H9 (cell line): Measurements from ENCODE around the gene LGMN. TPM values are rescaled to one million over a fixed set of nuclear protein-coding genes. Genes with fewer than 3 reads are reported as not detected.

ENCODE experiments used
- DNase-seq: peaks from one replicate; pipeline ENCODE4 v3.0.0-alpha.2; 2017
- H2AFZ ChIP-seq: one replicate; pipeline ENCODE4 v1.6.1; 2013; ENCODE audit warnings: mild to moderate bottlenecking, low read length, control low read depth, moderate library complexity
- H2AK5ac ChIP-seq: 2 replicates; pipeline ENCODE4 v1.6.1; 2013; ENCODE audit warnings: low read length, control low read depth, mixed read lengths; ENCODE audit not compliant: insufficient read length
- H2BK120ac ChIP-seq: one replicate; pipeline ENCODE4 v1.6.1; 2013; ENCODE audit warnings: low read depth, mild to moderate bottlenecking, low read length, control low read depth, inconsistent platforms; ENCODE audit not compliant: poor library complexity, severe bottlenecking
- H2BK12ac ChIP-seq: 2 replicates; pipeline ENCODE4 v1.6.1; 2013; ENCODE audit warnings: low read length, control low read depth, mixed read lengths, low read depth; ENCODE audit not compliant: insufficient read length
- H2BK15ac ChIP-seq: 2 replicates; pipeline ENCODE4 v1.6.1; 2013; ENCODE audit warnings: low read depth, low read length, control low read depth
- H2BK20ac ChIP-seq: one replicate; pipeline ENCODE4 v1.6.1; 2013; ENCODE audit warnings: low read depth, mild to moderate bottlenecking, low read length, control low read depth, inconsistent platforms; ENCODE audit not compliant: poor library complexity, severe bottlenecking
- H2BK5ac ChIP-seq: 2 replicates; pipeline ENCODE4 v1.6.1; 2013; ENCODE audit warnings: low read length, control low read depth, mixed read lengths; ENCODE audit not compliant: insufficient read length
- H3K14ac ChIP-seq: 2 replicates; pipeline ENCODE4 v1.6.1; 2013; ENCODE audit warnings: low read length, control low read depth; ENCODE audit not compliant: insufficient read depth
- H3K18ac ChIP-seq: 2 replicates; pipeline ENCODE4 v1.6.1; 2013; ENCODE audit warnings: low read depth, mild to moderate bottlenecking, mixed read lengths, low read length, control low read depth; ENCODE audit not compliant: insufficient read length
- H3K23ac ChIP-seq: 2 replicates; pipeline ENCODE4 v1.6.1; 2013; ENCODE audit warnings: low read length, control low read depth, mixed read lengths, low read depth; ENCODE audit not compliant: insufficient read length
- H3K23me2 ChIP-seq: 2 replicates; pipeline ENCODE4 v1.6.1; 2013; ENCODE audit warnings: low read depth, mild to moderate bottlenecking, mixed read lengths, low read length, control low read depth; ENCODE audit not compliant: insufficient read length, poor library complexity, severe bottlenecking
- H3K27ac ChIP-seq: 2 replicates; pipeline ENCODE4 v1.5.1; 2013; ENCODE audit warnings: low read length, control low read depth, mixed read lengths, low read depth; ENCODE audit not compliant: insufficient read length
- H3K27me3 ChIP-seq: 2 replicates; pipeline ENCODE4 v1.6.1; 2013; ENCODE audit warnings: low read length, control low read depth, inconsistent platforms; ENCODE audit not compliant: insufficient read depth
- H3K4ac ChIP-seq: 2 replicates; pipeline ENCODE4 v1.6.1; 2013; ENCODE audit warnings: low read depth, mild to moderate bottlenecking, control low read depth, inconsistent platforms, low read length, moderate library complexity
- H3K4me1 ChIP-seq: 2 replicates; pipeline ENCODE4 v1.6.1; 2013; ENCODE audit warnings: low read length, control low read depth, inconsistent platforms; ENCODE audit not compliant: insufficient read depth
- H3K4me2 ChIP-seq: 2 replicates; pipeline ENCODE4 v1.6.1; 2013; ENCODE audit warnings: low read length, control low read depth, mixed read lengths; ENCODE audit not compliant: insufficient read length, insufficient read depth
- H3K56ac ChIP-seq: 2 replicates; pipeline ENCODE4 v1.6.1; 2013; ENCODE audit warnings: low read depth, mild to moderate bottlenecking, mixed read lengths, low read length, control low read depth; ENCODE audit not compliant: insufficient read length
- H3K79me1 ChIP-seq: 2 replicates; pipeline ENCODE4 v1.6.1; 2013; ENCODE audit warnings: low read depth, mild to moderate bottlenecking, moderate library complexity, low read length, control low read depth, inconsistent platforms; ENCODE audit not compliant: insufficient read depth, poor library complexity, severe bottlenecking
- H3K79me2 ChIP-seq: 2 replicates; pipeline ENCODE4 v1.6.1; 2013; ENCODE audit warnings: low read length, control low read depth, inconsistent platforms; ENCODE audit not compliant: insufficient read depth
- H3K9ac ChIP-seq: 2 replicates; pipeline ENCODE4 v1.6.1; 2013; ENCODE audit warnings: low read length, control low read depth, mixed read lengths; ENCODE audit not compliant: insufficient read length; ENCODE audit errors: extremely low read depth
- H3K9me3 ChIP-seq: one replicate; pipeline ENCODE4 v1.6.1; 2013; ENCODE audit warnings: low read depth, low read length, inconsistent platforms; ENCODE audit not compliant: control insufficient read depth
- H3T11ph ChIP-seq: one replicate; pipeline ENCODE4 v1.6.1; 2013; ENCODE audit warnings: mild to moderate bottlenecking, low read length, control low read depth, inconsistent platforms
- H4K20me1 ChIP-seq: one replicate; pipeline ENCODE4 v1.6.1; 2013; ENCODE audit not compliant: control insufficient read depth, insufficient read length, insufficient read depth
- H4K5ac ChIP-seq: 2 replicates; pipeline ENCODE4 v1.6.1; 2013; ENCODE audit warnings: low read depth, mild to moderate bottlenecking, mixed read lengths, low read length, control low read depth; ENCODE audit not compliant: insufficient read length
- H4K8ac ChIP-seq: replicated peaks from 2 replicates; pipeline ENCODE4 v1.6.1; 2013; ENCODE audit warnings: low read length, control low read depth, mixed read lengths, low read depth; ENCODE audit not compliant: insufficient read length
- H4K91ac ChIP-seq: 2 replicates; pipeline ENCODE4 v1.6.1; 2013; ENCODE audit warnings: low read depth, mild to moderate bottlenecking, moderate library complexity, mixed read lengths, low read length, control low read depth; ENCODE audit not compliant: insufficient read length
- H3K27ac Mint-ChIP-seq, 3 experiments: 2 replicates in 2 of 3; 3 replicates in 1 of 3; pipeline ENCODE4 v1.8.0; 2020 to 2021; ENCODE audit warnings: mixed read lengths in 3 of 3, mild to moderate bottlenecking in 1 of 3, moderate library complexity in 1 of 3
- H3K27me3 Mint-ChIP-seq: 2 replicates; pipeline ENCODE4 v1.8.0; 2021; ENCODE audit warnings: low read depth, mild to moderate bottlenecking, moderate library complexity, mixed read lengths
- H3K36me3 Mint-ChIP-seq, 3 experiments: 2 replicates in 2 of 3; 3 replicates in 1 of 3; pipeline ENCODE4 v1.8.0; 2020 to 2021; ENCODE audit warnings: low read depth in 3 of 3, mixed read lengths in 3 of 3; ENCODE audit not compliant: insufficient read depth in 1 of 3
- H3K4me1 Mint-ChIP-seq, 2 experiments: 2 replicates each; pipeline ENCODE4 v1.8.0; 2020; ENCODE audit warnings: mixed read lengths in 2 of 2
- H3K4me3 Mint-ChIP-seq, 2 experiments: 2 replicates in 1 of 2; 3 replicates in 1 of 2; pipeline ENCODE4 v1.8.0; 2020 to 2021; ENCODE audit warnings: mild to moderate bottlenecking in 2 of 2, mixed read lengths in 2 of 2, moderate library complexity in 1 of 2
- H3K9me3 Mint-ChIP-seq, 2 experiments: 2 replicates in 1 of 2; 3 replicates in 1 of 2; pipeline ENCODE4 v1.8.0; 2020; ENCODE audit warnings: mild to moderate bottlenecking in 2 of 2, mixed read lengths in 2 of 2, moderate library complexity in 1 of 2
- CTCF ChIP-seq: fragments of 200-600 bp; sonication (generic); conservative IDR thresholded peaks from 3 replicates; pipeline ENCODE4 v1.8.0; 2021; ENCODE audit warnings: antibody characterized with exemption, mild to moderate bottlenecking
- total RNA-seq: library from RNA; stranded (reverse); gene quantifications from 2 replicates; pipeline ENCODE4 v1.2.1, GENCODE V29; 2021

LGMN gene
- total RNA-seq, 1 experiment from 2014 or later: 55.3 TPM

DNA sequence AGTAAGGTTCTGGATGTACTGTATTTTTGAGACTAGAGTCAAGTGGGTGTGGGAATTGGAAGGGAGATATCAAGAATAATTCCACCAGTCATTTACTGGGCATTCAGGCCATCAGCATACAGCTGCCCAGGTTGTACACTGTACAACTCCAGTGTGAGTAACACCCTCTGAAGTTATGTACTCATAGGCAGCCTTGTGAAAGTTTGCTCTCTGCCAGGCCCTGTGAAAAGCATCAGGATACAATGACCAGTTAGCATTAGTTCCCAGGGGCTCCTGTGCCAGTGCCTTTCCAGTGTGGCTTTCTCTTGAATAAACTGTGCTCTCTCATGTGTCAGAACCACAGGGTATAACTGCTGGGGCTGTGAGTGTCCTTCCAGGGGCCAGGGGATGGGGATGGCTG is 89.7 kb downstream of the LGMN start:
- Mint-ChIP-seq H3K4me3 (no peak overlapping the region), H3K36me3 (peaks cover 0 to 3% (median 0%) of the 10 kb centered on the region in 3 experiments; a peak in 1 of 7 replicates), H3K4me1 (peaks cover 6 to 14% of the 10 kb centered on the region in 2 experiments), H3K9me3 (no peaks in the 10 kb centered on the region), H3K27me3 (no peaks in the 10 kb centered on the region; the same call in 1 of the 2 replicates), H3K27ac (no peak overlapping the region)
- Histone ChIP-seq H4K8ac (no peak overlapping the region), H3K9ac (no peak overlapping the region), H2AK5ac (no peak overlapping the region), H3K4ac (no peak overlapping the region), H3K4me1 (no peaks in the 10 kb centered on the region), H2BK5ac (no peak overlapping the region), H3K56ac (no peak overlapping the region), H4K20me1 (no peaks in the 10 kb centered on the region), H3K18ac (no peak overlapping the region), H4K91ac (no peak overlapping the region), H3T11ph (no peak overlapping the region), H2BK12ac (no peak overlapping the region), H2BK20ac (no peak overlapping the region), H3K27me3 (no peaks in the 10 kb centered on the region), H3K79me2 (no peaks in the 10 kb centered on the region), H3K23me2 (no peaks in the 10 kb centered on the region), H2BK15ac (no peak overlapping the region), H3K27ac (no peak overlapping the region), H2AFZ (no peak overlapping the region), H3K79me1 (no peaks in the 10 kb centered on the region), H3K23ac (no peak overlapping the region), H2BK120ac (no peak overlapping the region), H3K9me3 (no peaks in the 10 kb centered on the region), H3K4me2 (no peak overlapping the region), H3K14ac (no peak overlapping the region), H4K5ac (no peak overlapping the region)
- TF ChIP-seq CTCF: no peak
- DNase-seq: no peak
